Diencephalon (tissue), 1 donor: ENCODE data around the gene LCMT2. TPM values are rescaled to one million over a fixed set of nuclear protein-coding genes. Genes with fewer than 3 reads are reported as not detected.

Experiments
- total RNA-seq: library from RNA; depleted of rRNA; stranded (reverse); fragments of >200 nt; gene quantifications from one replicate; pipeline ENCODE4 v1.2.3, GENCODE V29; 2014

The LCMT2 gene
- total RNA-seq: 15.9 TPM

GRCh38 chr15:43329960-43330779, at the start of gene LCMT2:
TSS of gene LCMT2 (minus strand) at chr15:43330573. CDS start at chr15:43330489, 84 bp downstream.

GRCh38 chr15:43370975-43371974, 40.9 kb upstream of the LCMT2 start, which contains the start of the genes TUBGCP4 and ZSCAN29:
TSS of gene TUBGCP4 (plus strand) at chr15:43371101. CDS start at chr15:43371355, 254 bp downstream.
TSS of gene ZSCAN29 (minus strand) at chr15:43371043. CDS start at chr15:43369913, 1,130 bp downstream.

GRCh38 chr15:43302205-43302817, 28.1 kb downstream of the LCMT2 start, which contains the start of gene TGM7:
TSS of gene TGM7 (minus strand) at chr15:43302255.

Other genes with a start within 250 kb of the LCMT2 start
- 79.8 TPM for gene UBR1, start 224.5 kb downstream of the LCMT2 start, total RNA-seq
- 28.1 TPM for gene TMEM62, start 197.0 kb downstream of the LCMT2 start, total RNA-seq
- 31.1 TPM for gene CCNDBP1, start 145.2 kb downstream of the LCMT2 start, total RNA-seq
- 3.0 TPM for gene EPB42, start 109.6 kb downstream of the LCMT2 start, total RNA-seq
- gene TGM5, start 63.6 kb downstream of the LCMT2 start, total RNA-seq: not detected
- gene TGM7, start 28.3 kb downstream of the LCMT2 start, total RNA-seq: not detected
- 40.1 TPM for gene ZSCAN29, start 40.5 kb upstream of the LCMT2 start, total RNA-seq
- 21.0 TPM for gene TUBGCP4, start 40.5 kb upstream of the LCMT2 start, total RNA-seq
- 188 TPM for gene TP53BP1, start 162.6 kb upstream of the LCMT2 start, total RNA-seq
- gene MAP1A, start 187.0 kb upstream of the LCMT2 start, total RNA-seq: 97.6 TPM